GM12892 (cell line): ENCODE data around the gene RNF14.

ENCODE experiments used
- POLR2A ChIP-seq: IDR thresholded peaks from 2 replicates; pipeline ENCODE4 v1.6.1; 2011; ENCODE audit warnings: low read depth, low read length, control low read depth
- POLR2AphosphoS5 ChIP-seq: IDR thresholded peaks from 2 replicates; pipeline ENCODE4 v1.6.1; 2011; ENCODE audit warnings: low read depth, low read length, control low read depth
- TAF1 ChIP-seq: IDR thresholded peaks from 2 replicates; pipeline ENCODE4 v1.6.1; 2011; ENCODE audit warnings: low read depth, mild to moderate bottlenecking, control low read depth, low read length, borderline replicate concordance

GRCh38 chr5:142012792-142013388 lies 44.0 kb downstream of the RNF14 start, which contains the start of gene GNPDA1:
- TF ChIP-seq TAF1 (peak; percentile 29; the same call in 1 of the 2 replicates), POLR2A (peak; percentile 43; the same call in 1 of the 2 replicates), POLR2AphosphoS5 (no peak)
